DND-41 (cell line): ENCODE data around the gene TINCR.

Experiments
- CTCF ChIP-seq: IDR thresholded peaks from 2 replicates; pipeline ENCODE4 v1.5.1; 2012; ENCODE audit warnings: borderline replicate concordance, low read length, moderate library complexity, mild to moderate bottlenecking; ENCODE audit not compliant: poor library complexity, severe bottlenecking; ENCODE audit errors: extremely low read depth
- EZH2 ChIP-seq: IDR thresholded peaks from 3 replicates; pipeline ENCODE4 v1.6.1; 2012; ENCODE audit warnings: borderline replicate concordance, low read depth, mild to moderate bottlenecking, moderate library complexity, low read length, inconsistent platforms; ENCODE audit not compliant: severe bottlenecking

DNA sequence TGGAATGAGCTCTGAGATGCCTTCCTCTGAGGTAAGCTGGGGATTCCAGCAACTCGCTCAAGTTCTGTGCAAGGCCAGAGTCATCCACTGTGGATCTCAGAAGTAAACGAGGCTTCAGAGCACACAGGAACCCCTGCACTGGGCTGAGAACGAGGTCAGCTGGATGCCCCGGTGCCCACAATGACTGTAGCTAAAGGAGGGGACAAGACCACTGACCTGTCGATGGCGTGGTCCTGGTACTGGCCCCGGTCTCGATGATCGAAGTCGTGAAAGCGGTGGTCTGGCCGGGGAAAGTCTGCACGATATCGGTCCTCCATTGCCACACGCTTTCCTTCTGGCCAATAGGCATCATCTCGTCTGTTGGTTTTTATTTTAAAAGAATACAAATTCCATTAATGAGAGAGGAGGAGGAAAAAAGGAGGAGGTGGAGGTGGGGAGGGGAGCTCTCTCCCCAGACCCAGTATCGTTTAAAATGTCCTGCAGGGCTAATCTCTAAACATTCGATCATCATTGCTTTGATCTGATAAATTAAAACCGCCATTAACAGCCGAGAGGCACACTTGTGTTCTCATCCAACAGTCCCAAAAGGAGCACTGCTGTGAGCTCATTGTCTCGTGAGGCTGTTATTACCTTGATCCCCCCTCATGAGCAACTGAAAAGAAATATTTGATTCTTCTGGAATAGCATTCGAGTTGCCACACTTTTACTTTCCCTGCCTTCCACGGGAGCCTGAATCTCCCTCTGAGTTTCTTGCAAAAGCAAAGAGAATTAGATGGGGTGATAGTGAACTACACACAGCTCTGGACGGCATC lies 25.0 kb upstream of the TINCR start:
- TF ChIP-seq CTCF: no peak
- TF ChIP-seq EZH2: no peak
